CD4-positive, alpha-beta T cell treated with Interleukin-15 for 4 hours (primary cell): ENCODE results near the gene AKIP1.
A peak's percentile ranks its signal among the peaks of the same experiment; 100 is the strongest.
"Not testable (repeated sequence)": the region's sequence is repeated elsewhere in the genome, so short reads cannot be mapped to it uniquely, and the experiment has no call there.

Source experiments
- DNase-seq: peaks from one replicate; pipeline ENCODE4 v3.0.0-alpha.2; 2020; ENCODE audit warnings: low spot score

The AKIP1 gene

GRCh38 chr11:8917157-8917825 is 6.3 kb downstream of the AKIP1 start:
- no peak for DNase-seq

- DNase-seq: no peak
These were observed 11.7 kb downstream of the AKIP1 start for GRCh38 chr11:8922691-8923090.

- DNase-seq: no peak
These were observed 14.7 kb downstream of the AKIP1 start for GRCh38 chr11:8925711-8926110.

GRCh38 chr11:8926236-8926635 is 15.2 kb downstream of the AKIP1 start:
- no peak for DNase-seq

- DNase-seq: no peak
These were observed 16.2 kb downstream of the AKIP1 start for GRCh38 chr11:8927233-8927632.

GRCh38 chr11:8928205-8928604 is 17.2 kb downstream of the AKIP1 start:
- DNase-seq: no peak

- DNase-seq: no peak
These were observed 18.1 kb downstream of the AKIP1 start for GRCh38 chr11:8928981-8929615.

GRCh38 chr11:8930456-8931175 is 19.6 kb downstream of the AKIP1 start:
- DNase-seq: no peak

- DNase-seq: no peak
These were observed 21.7 kb downstream of the AKIP1 start, which contains the start of gene C11orf16 for GRCh38 chr11:8932564-8933180. Gene C11orf16, minus strand, starts transcription at chr11:8932947. Its CDS starts 639 bp downstream, at chr11:8932308.

- no peak for DNase-seq
These were observed 22.9 kb downstream of the AKIP1 start for GRCh38 chr11:8933931-8934330.

GRCh38 chr11:8934742-8935488 is 23.9 kb downstream of the AKIP1 start:
- DNase-seq: no peak

- not testable (repeated sequence) for DNase-seq
These were observed 24.8 kb downstream of the AKIP1 start for GRCh38 chr11:8935789-8936188.

GRCh38 chr11:8937159-8937558 is 26.2 kb downstream of the AKIP1 start:
- no peak for DNase-seq

- DNase-seq: no peak
These were observed 26.7 kb downstream of the AKIP1 start for GRCh38 chr11:8937659-8938058.

- DNase-seq: no peak
These were observed 30.5 kb downstream of the AKIP1 start for GRCh38 chr11:8941341-8942103.

- no peak for DNase-seq
These were observed 31.6 kb downstream of the AKIP1 start, which contains the start of gene ASCL3 for GRCh38 chr11:8942518-8943066. Gene ASCL3, minus strand, starts transcription at chr11:8943016. Its CDS starts 4,855 bp downstream, at chr11:8938161.

- no peak for DNase-seq
These were observed 36.4 kb downstream of the AKIP1 start for GRCh38 chr11:8947230-8947943.

- DNase-seq: no peak
These were observed 37.9 kb downstream of the AKIP1 start for GRCh38 chr11:8948886-8949285.

- DNase-seq: no peak
These were observed 45.9 kb downstream of the AKIP1 start for GRCh38 chr11:8956860-8957259.

GRCh38 chr11:8959546-8960166 is 48.7 kb downstream of the AKIP1 start:
- peak; percentile 49 for DNase-seq
